WERI-Rb-1 (cell line): ENCODE results near the gene GAK.

Source experiments
- DNase-seq: peaks from one replicate; pipeline ENCODE4 v3.0.0-alpha.2; 2020
- H3K27ac ChIP-seq: fragments of 250-450 bp; sonication (Bioruptor Pico); 2 replicates; pipeline ENCODE4 v1.5.1; 2020; ENCODE audit warnings: mild to moderate bottlenecking, moderate library complexity
- H3K27me3 ChIP-seq: fragments of 250-450 bp; sonication (Bioruptor Pico); 2 replicates; pipeline ENCODE4 v1.5.1; 2021; ENCODE audit warnings: mild to moderate bottlenecking, low read depth, moderate library complexity; ENCODE audit not compliant: insufficient read depth, severe bottlenecking
- H3K36me3 ChIP-seq: fragments of 250-450 bp; sonication (Bioruptor Pico); 2 replicates; pipeline ENCODE4 v1.5.1; 2020; ENCODE audit warnings: mild to moderate bottlenecking, moderate library complexity
- H3K4me3 ChIP-seq: 2 replicates; pipeline ENCODE4 v1.5.1; 2011; ENCODE audit warnings: low read depth, mild to moderate bottlenecking, control low read depth, low read length
- H3K9me3 ChIP-seq: fragments of 250-450 bp; sonication (Bioruptor Pico); 2 replicates; pipeline ENCODE4 v1.5.1; 2021; ENCODE audit warnings: mild to moderate bottlenecking, moderate library complexity; ENCODE audit not compliant: severe bottlenecking
- TF ChIP-seq, protein P1 (sequence below): IDR thresholded peaks from 2 replicates; pipeline ENCODE4 v1.5.1; 2011; ENCODE audit warnings: low read depth, mild to moderate bottlenecking, control low read depth, inconsistent platforms, low read length

GAK gene

DNA sequence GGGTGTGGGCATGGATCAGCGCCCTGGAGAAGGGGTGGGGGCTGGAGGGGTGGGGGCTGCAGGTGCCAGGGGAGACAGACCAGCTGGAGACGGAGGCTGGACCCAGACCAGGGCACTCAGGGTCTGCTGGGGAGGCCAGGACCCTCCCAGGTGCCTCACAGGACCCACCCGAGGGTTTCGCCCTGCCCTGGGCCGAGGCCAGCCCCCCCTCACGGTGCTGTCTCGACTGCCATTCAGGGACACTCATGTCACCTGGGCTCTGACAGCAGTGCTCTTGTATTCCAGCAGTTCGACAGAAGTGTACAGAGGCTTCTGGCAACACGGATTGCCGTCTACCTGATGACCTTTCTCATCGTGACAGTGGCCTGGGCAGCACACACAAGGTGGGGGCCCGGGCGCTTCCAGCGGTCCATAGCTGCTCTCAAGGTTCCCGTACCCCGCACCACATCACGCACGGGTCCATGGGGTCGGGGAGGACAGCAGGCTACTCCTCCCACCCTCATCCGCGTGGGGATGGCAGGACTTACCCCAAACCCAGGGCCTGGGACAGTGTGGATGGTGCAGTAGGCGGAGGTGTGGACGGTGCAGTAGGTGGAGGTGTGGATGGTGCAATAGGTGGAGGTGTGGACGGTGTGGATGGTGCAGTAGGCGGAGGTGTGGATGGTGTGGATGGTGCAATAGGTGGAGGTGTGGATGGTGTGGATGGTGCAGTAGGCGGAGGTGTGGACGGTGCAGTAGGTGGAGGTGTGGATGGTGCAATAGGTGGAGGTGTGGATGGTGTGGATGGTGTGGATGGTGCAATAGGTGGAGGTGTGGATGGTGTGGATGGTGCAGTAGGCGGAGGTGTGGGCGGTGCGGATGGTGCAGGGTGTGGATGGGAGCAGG, 18.3 kb upstream of the GAK start:
- H3K27ac ChIP-seq: no peak overlapping the region
- no peak overlapping the region for H3K4me3 ChIP-seq
- H3K27me3 ChIP-seq: no peaks in the 10 kb centered on the region
- TF ChIP-seq, protein P1, sequence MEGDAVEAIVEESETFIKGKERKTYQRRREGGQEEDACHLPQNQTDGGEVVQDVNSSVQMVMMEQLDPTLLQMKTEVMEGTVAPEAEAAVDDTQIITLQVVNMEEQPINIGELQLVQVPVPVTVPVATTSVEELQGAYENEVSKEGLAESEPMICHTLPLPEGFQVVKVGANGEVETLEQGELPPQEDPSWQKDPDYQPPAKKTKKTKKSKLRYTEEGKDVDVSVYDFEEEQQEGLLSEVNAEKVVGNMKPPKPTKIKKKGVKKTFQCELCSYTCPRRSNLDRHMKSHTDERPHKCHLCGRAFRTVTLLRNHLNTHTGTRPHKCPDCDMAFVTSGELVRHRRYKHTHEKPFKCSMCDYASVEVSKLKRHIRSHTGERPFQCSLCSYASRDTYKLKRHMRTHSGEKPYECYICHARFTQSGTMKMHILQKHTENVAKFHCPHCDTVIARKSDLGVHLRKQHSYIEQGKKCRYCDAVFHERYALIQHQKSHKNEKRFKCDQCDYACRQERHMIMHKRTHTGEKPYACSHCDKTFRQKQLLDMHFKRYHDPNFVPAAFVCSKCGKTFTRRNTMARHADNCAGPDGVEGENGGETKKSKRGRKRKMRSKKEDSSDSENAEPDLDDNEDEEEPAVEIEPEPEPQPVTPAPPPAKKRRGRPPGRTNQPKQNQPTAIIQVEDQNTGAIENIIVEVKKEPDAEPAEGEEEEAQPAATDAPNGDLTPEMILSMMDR: no peak
- peaks cover 10% of the 10 kb centered on the region for H3K36me3 ChIP-seq
- DNase-seq: no peak
- H3K9me3 ChIP-seq: no peaks in the 10 kb centered on the region

DNA sequence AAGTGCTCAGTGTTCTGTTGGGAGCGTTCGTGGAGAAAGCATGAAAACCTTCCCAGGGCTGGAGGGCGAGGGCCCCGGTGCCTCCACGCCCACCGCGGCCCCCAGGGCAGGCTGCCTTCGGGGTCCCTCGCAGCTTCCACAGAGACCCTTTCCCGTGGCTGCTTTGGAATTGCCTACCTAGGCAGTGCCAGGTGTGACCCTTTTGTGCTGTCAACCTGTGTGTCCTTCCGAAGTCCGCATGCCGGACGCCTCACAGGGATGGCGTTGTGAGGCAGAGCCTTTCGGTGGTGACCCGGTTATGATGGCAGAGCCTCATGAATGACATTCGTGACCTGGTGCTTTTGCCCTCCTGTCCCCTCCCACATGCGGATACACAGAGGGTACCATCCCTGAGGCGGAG, 17.5 kb upstream of the GAK start:
- H3K27ac ChIP-seq: no peak overlapping the region
- TF ChIP-seq, protein P1: no peak
- no peak for DNase-seq
- no peak overlapping the region for H3K4me3 ChIP-seq
- H3K27me3 ChIP-seq: no peaks in the 10 kb centered on the region
- H3K9me3 ChIP-seq: no peaks in the 10 kb centered on the region
- H3K36me3 ChIP-seq: peaks cover 8% of the 10 kb centered on the region

DNA sequence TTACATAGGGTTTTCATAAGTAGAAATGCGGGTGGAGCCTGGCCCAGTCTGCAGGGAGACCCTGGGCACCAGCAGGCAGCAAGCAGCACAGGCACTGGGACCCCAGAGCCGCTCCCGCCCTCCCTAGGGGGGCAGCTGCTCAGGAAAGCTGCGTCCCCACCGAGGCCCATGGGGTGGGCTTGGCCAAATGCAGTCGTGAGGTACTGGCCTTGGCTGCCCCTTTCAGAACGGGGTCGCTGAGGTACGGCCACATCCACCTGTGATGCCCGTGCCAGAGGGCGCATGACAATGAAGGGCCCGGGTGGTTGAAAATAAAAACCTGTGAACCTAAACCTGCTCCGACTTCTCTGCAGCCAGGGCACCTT, 16.8 kb upstream of the GAK start:
- TF ChIP-seq, protein P1: no peak
- Histone ChIP-seq H3K27ac (no peak overlapping the region), H3K27me3 (no peaks in the 10 kb centered on the region), H3K4me3 (no peak overlapping the region), H3K9me3 (no peaks in the 10 kb centered on the region), H3K36me3 (peaks cover 6% of the 10 kb centered on the region)
- no peak for DNase-seq

DNA sequence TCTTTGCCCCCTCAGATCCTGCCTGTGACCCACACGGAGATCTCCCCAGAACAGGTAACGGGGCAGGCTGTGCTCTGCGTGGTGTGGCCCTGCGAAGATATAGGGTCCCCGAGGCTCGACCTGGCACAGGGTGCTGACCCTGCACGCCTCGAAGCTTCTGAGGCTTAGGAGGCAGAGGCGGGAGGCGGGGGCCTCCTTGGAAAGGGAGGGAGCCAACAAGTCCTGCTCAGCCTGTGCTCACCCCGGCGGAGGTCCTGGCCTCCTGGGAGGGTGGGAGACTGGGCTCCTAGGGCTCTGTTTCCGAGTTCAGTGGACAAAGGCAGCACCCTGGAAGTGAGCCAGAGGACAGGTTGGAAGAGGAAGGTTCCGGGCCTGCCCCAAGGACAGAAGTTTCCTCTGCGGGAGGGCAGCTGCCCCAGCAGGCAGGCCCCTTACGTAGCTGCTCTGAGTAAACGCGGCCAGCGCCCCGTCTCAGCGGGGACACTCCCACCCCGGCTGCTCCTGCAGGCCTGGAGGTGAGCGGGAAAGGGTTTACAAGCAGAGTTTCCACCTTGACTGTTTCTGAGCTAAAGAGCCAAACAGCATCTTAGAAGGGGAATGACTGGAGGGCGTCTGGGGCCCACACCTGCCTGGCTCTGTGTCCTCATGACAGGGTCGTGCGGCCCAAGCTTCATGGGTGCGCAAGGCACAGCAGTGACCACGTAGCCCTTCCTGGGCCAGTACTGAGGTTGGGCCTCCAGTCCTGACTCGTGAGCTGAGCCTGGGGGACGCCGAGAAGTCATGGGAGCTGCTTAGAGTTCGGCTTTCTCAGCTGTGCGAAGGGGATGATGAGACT, 16.2 kb upstream of the GAK start:
- Histone ChIP-seq H3K27ac (no peak overlapping the region), H3K27me3 (no peaks in the 10 kb centered on the region), H3K4me3 (no peak overlapping the region), H3K9me3 (no peaks in the 10 kb centered on the region), H3K36me3 (peaks cover 6% of the 10 kb centered on the region)
- TF ChIP-seq, protein P1: no peak
- DNase-seq: no peak

DNA sequence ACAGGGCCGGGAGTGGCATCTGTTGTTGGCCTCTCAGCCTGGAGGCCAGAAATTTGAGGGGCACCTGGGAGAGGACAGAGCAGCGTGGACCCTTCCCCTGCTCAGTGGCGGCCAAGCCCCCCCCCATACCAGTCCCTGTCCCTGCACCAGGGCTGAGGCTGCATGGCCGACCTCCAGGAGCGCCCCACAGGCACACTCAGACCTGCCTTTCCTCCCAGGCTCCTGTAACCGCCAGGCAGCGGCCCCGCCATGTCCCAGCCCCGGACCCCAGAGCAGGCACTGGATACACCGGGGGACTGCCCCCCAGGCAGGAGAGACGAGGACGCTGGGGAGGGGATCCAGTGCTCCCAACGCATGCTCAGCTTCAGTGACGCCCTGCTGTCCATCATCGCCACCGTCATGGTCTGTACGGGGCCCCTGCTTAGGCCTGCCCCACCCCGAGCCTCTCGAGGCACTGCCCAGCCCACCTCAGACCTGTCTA, 15.4 kb upstream of the GAK start:
- H3K27me3 ChIP-seq: no peaks in the 10 kb centered on the region
- H3K4me3 ChIP-seq: no peak overlapping the region
- no peak overlapping the region for H3K27ac ChIP-seq
- DNase-seq: no peak
- H3K9me3 ChIP-seq: no peaks in the 10 kb centered on the region
- TF ChIP-seq, protein P1: no peak
- peaks cover 3% of the 10 kb centered on the region; the same call in 1 of the 2 replicates for H3K36me3 ChIP-seq
